ENCODE results near the gene CBR4. TPM values are rescaled to one million over a fixed set of nuclear protein-coding genes. Genes with fewer than 3 reads are reported as not detected.
A peak's percentile ranks its signal among the peaks of the same experiment; 100 is the strongest.

Gene CBR4
- polyA plus RNA-seq (ENCODE audit: insufficient read length in 3 of 3): 10 to 100 TPM; 41.0 to 44.6 (median 41.4) TPM

- DNase-seq (ENCODE audit: low read depth in 3 of 3, low spot score in 2 of 3): peak; percentile 96 to 98 (median 97)
Measured at GRCh38 chr4:169010125-169011023, at the start of gene CBR4. CBR4 (minus strand) TSS chr4:169010255; CDS start chr4:169010089, 166 bp downstream.

GRCh38 chr4:169059306-169060211 is 49.5 kb upstream of the CBR4 start:
- no peak for DNase-seq (ENCODE audit: low read depth in 3 of 3, low spot score in 2 of 3)

- DNase-seq (ENCODE audit: low read depth in 3 of 3, low spot score in 2 of 3): no peak
Measured at GRCh38 chr4:169058312-169058711, 48.3 kb upstream of the CBR4 start.

- DNase-seq (ENCODE audit: low read depth in 3 of 3, low spot score in 2 of 3): no peak
Measured at GRCh38 chr4:169054879-169055278, 44.8 kb upstream of the CBR4 start.

- DNase-seq (ENCODE audit: low read depth in 3 of 3, low spot score in 2 of 3): no peak
Measured at GRCh38 chr4:169052594-169052945, 42.5 kb upstream of the CBR4 start.

GRCh38 chr4:169051761-169052593 is 41.9 kb upstream of the CBR4 start:
- DNase-seq (ENCODE audit: low read depth in 3 of 3, low spot score in 2 of 3): no peak

- DNase-seq (ENCODE audit: low read depth in 3 of 3, low spot score in 2 of 3): no peak
Measured at GRCh38 chr4:169050881-169051760, 41.1 kb upstream of the CBR4 start.

- no peak for DNase-seq (ENCODE audit: low read depth in 3 of 3, low spot score in 2 of 3)
Measured at GRCh38 chr4:169050284-169050683, 40.2 kb upstream of the CBR4 start.

- DNase-seq (ENCODE audit: low read depth in 3 of 3, low spot score in 2 of 3): no peak
Measured at GRCh38 chr4:169048868-169049414, 38.9 kb upstream of the CBR4 start.

- DNase-seq (ENCODE audit: low read depth in 3 of 3, low spot score in 2 of 3): no peak
Measured at GRCh38 chr4:169047956-169048355, 37.9 kb upstream of the CBR4 start.

- DNase-seq (ENCODE audit: low read depth in 3 of 3, low spot score in 2 of 3): no peak
Measured at GRCh38 chr4:169045862-169046584, 36.0 kb upstream of the CBR4 start.

GRCh38 chr4:169044714-169045447 is 34.8 kb upstream of the CBR4 start:
- DNase-seq (ENCODE audit: low read depth in 3 of 3, low spot score in 2 of 3): no peak

GRCh38 chr4:169042608-169043007 is 32.6 kb upstream of the CBR4 start:
- no peak for DNase-seq (ENCODE audit: low read depth in 3 of 3, low spot score in 2 of 3)

- no peak for DNase-seq (ENCODE audit: low read depth in 3 of 3, low spot score in 2 of 3)
Measured at GRCh38 chr4:169040559-169041261, 30.7 kb upstream of the CBR4 start.

- DNase-seq (ENCODE audit: low read depth in 3 of 3, low spot score in 2 of 3): no peak
Measured at GRCh38 chr4:169039251-169039954, 29.3 kb upstream of the CBR4 start.

- DNase-seq (ENCODE audit: low read depth in 3 of 3, low spot score in 2 of 3): no peak
Measured at GRCh38 chr4:169037506-169037905, 27.5 kb upstream of the CBR4 start.
